NCI-H748 (cell line): Measurements from ENCODE around the gene WSCD2.
A peak's percentile ranks its signal among the peaks of the same experiment; 100 is the strongest.

Experiments used
- DNase-seq: peaks from one replicate; lab custom pipeline; 2025; ENCODE audit not compliant: unreplicated experiment; lab: John Stamatoyannopoulos, UW

The WSCD2 gene

GRCh38 chr12:108129017-108129812 is at the start of gene WSCD2:
WSCD2 (plus strand) TSS chr12:108129288; CDS start chr12:108195833, 66,545 bp downstream.
- peak; percentile 82 for DNase-seq

DNA sequence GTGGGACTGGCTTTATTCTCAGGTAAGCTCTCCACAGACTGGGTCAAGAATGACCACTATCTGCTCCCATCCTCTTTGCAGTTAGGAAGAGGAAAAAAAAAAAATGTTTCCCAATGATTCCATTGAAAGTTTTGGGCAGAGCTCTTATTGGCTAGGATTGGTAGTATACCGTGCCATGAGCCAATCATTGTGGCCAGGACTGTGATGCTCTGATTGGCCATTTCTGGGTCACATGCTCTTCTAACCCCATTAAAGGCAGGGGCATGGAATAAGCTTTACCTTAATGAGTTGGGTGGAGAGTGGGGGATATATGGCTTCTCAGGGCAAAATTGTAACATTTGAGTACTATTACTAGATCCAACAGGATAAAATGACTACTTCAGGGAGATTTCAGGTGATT is 49.4 kb upstream of the WSCD2 start:
- no peak for DNase-seq

DNA sequence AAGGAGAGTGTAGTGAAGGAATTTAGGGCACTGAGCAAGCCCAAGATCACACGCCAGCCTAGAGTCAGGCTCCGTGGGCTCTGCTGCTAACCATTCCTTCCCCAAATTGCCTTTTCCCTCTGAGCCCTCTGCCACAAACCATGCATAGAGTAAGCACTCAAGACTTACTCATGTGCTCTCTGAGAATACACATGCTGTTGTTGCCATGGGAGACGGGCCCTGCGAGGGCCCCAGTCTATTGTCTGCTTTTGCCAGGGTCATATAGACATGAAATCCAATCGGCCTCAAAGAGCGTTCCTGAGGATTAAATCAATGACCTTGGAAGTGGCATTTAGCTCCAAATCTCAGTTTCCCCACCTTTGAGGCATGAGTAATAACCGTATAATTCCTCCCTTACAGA is 48.7 kb upstream of the WSCD2 start:
- peak; percentile 61 for DNase-seq

- no peak for DNase-seq
Observed at GRCh38 chr12:108082485-108082884, 46.6 kb upstream of the WSCD2 start.

- DNase-seq, result no peak
Observed at GRCh38 chr12:108087900-108088299, 41.2 kb upstream of the WSCD2 start.

DNA sequence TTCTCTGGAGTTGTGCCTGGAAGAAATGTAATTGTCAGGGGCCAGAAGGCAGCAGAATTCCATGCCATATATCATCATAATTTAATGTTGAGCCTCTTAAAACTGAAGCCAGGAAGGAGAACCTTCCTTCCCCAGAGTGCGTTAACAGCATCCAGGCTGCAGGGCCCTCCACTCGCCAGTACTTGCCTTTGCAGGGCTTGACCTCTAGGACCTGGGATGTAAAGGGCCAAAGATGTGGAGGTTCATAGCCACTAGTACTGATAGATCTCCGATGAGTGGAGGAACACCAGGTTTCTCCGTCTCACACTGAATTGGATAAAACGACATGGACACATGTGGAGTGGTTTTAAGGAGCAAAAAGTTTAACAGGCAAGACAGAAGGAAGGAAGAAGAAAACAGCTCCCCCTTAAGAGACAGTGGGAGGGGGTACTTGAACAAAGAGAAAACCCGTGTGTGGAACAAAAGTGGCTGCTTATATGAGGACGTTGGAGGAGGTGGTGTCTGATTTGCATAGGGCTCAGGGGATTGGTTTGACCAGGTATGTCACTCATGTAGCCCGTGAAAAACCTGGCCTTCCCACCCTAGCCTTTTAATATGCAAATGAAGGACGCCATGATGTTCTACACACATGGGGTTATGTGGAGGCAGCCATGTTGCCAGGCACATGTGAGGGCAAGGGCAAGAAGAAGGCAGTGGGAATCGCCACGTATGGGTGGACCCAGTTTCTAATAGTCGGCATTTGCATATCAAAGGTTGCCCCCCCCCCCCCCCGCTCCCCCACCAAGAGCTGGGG is 38.8 kb upstream of the WSCD2 start:
- peak; percentile 25 for DNase-seq

- DNase-seq, result no peak
Observed at GRCh38 chr12:108090932-108091678, 38.0 kb upstream of the WSCD2 start.

DNA sequence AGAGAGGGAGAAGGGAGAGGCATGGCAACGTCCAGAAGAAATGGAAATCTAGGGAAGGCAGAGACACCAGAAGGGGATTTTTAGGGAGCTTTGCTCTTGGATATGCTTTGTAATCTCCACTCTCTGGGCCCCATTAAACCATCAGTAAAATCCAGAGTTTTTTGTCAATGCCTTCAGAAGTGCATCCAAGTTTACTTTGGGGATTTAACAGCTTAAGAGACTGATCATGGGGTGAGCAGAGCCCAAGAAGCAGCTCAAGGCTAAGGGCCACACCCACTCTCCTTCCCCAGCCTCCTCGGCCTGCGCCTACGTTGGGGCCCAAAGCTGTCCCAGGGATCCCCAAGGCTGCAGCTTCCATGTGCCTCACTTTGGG is 37.4 kb upstream of the WSCD2 start:
- DNase-seq, result no peak

- no peak for DNase-seq
Observed at GRCh38 chr12:108093209-108093608, 35.9 kb upstream of the WSCD2 start.

- DNase-seq, result no peak
Observed at GRCh38 chr12:108094056-108094649, 34.9 kb upstream of the WSCD2 start.

- DNase-seq, result no peak
Observed at GRCh38 chr12:108097160-108097911, 31.8 kb upstream of the WSCD2 start.

DNA sequence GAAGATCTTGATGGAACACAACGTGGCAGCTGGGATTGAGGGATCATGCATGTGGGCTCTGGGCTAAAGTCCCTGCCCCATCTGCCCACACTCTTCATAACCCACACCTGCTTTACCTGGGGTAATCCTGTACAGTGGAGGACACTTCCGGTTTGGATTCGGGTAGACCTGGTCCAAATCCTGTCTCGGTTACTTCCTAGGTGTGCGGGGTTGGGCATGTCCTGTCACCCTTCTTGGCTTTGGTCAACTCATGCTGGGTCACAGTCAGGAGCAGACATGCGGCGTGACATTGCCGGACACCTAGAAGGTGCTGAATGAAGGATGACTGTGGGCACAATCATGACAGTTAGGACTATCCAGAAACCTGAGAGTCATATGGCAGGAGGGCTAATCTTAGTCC is 30.7 kb upstream of the WSCD2 start:
- DNase-seq, result no peak

GRCh38 chr12:108099073-108099472 is 30.0 kb upstream of the WSCD2 start:
- no peak for DNase-seq

DNA sequence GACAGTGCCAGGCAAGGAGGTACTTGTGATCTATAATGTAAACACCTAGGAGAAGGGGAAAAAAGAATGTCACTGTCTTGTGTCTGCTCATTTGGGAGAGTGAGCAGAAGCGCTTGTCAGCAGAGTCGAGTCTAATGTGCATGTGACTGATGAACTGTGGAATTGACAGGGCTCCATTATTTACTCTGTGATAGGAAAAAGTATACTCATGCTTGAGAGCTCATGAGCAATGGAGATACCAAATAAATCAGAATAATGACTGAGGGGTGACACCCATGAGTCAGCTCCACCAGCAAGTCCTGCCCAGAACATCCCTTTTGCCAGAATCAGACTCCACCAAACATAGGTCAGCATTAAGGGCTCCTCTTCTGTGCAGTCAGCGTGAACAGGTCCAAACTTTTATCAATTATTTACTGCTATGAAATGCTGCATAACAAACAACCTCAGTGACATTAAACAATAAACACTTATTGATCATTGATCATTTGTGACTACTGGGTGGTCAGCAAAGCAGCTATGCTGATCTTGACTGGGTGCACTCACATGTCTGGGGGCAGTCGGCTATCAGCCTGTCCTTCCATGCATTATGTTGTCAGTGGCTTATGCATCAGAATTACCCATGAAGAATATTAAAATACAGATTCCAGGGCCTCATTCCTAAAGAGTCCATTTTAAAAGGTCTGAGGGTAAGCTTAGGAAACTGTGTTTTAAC is 29.2 kb upstream of the WSCD2 start:
- no peak for DNase-seq

DNA sequence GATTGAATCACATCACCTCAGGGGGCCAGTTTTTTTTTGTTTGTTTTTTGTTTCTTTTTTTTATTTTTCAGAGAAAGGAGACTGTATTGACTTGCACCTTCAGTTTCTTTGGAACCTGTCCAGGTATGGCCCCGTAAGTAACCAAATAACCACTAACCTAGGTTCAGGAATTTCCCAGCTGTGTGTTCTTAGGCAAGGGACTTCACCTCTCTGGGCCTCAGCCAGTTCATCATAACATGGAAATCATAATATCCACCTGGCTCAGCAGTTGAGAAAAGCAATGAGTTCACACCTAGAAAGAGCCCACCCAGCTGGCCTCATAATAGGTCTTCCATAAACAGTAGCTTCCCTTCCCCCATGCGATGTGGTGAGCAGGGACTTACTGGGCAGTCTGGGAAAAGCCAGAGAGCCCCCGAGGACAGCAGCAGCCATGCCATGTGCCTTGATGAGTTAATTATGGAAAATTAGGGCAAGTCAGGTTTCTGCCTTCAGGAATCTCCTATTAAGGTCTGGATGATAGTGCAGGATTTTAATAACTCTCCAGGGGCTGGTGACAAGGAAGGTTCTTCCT is 27.4 kb upstream of the WSCD2 start:
- no peak for DNase-seq

- no peak for DNase-seq
Observed at GRCh38 chr12:108102363-108102762, 26.7 kb upstream of the WSCD2 start.

DNA sequence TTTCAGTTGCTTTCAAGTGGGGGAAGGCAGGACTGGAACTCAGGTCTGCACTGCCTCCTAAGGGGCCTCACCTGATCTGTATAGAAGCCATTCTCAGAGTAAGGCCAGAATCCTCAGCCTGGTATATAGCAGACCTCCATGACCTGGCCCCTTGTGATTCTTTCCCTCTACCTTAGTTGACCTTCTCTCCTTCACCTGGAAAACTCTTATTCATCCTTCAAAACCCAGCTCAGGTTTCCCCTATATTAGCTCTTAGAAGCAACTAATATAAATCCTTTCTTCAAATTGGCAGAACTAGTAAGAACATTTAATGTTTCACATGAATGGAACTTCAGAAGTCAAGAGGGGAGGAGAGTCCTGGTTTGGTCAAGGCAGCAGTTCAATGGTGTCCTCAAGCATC is 26.0 kb upstream of the WSCD2 start:
- no peak for DNase-seq

DNA sequence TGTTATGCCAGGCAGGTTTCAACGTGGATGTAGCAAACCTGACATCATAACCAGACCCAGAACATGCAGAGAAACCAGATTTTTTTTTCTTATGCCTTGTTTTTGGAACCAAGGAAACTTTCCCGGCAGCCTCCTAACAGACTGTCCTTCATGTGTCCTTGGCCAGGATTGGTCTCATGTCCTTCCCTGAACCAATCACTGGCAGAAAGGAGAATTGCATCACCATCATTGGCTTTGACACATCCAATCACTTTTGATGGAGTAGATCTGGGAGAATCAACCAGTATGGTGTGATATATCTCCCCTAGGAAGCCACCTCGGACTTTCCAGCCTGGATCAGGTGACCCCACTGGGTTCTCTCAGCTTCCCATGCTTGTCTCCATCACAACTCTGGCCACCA is 25.6 kb upstream of the WSCD2 start:
- no peak for DNase-seq

DNA sequence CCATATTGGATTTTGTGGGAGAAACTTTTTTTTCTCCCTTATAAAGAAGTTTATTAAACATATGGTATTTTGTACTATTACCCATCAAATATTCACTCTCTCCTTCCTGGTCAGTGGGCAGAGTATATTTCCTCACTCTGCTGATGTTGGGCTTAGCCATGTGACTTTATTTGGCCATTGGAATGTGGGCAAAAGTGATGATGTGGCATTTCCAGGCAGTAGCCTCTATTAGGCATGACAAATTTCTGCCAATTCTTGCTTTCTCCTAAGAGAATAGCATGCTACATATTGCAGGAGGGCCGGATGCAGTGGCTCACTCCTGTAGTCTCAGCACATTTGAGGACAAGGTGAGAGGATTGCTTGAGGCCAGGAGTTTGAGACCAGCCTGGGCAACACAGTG is 24.4 kb upstream of the WSCD2 start:
- DNase-seq, result no peak

GRCh38 chr12:108106599-108106998 is 22.5 kb upstream of the WSCD2 start:
- no peak for DNase-seq
